GM12878 (cell line): Measurements from ENCODE around the gene CCDC70. TPM values are rescaled to one million over a fixed set of nuclear protein-coding genes. Genes with fewer than 3 reads are reported as not detected.

Source experiments
- CREM ChIP-seq: IDR thresholded peaks from 2 replicates; pipeline ENCODE4 v1.6.1; 2014; ENCODE audit warnings: antibody characterized with exemption, low read depth
- E2F8 ChIP-seq: fragments of 450-650 bp; IDR thresholded peaks from 2 replicates; pipeline ENCODE4 v1.6.1; 2018; ENCODE audit warnings: mild to moderate bottlenecking, low read depth, moderate library complexity; ENCODE audit not compliant: partially characterized antibody
- GATAD2B ChIP-seq: fragments of 450-650 bp; conservative IDR thresholded peaks from 2 replicates; pipeline ENCODE4 v1.6.1; 2017; ENCODE audit warnings: low read depth, mild to moderate bottlenecking, moderate library complexity
- POLR2A ChIP-seq: IDR thresholded peaks from 2 replicates; pipeline ENCODE4 v1.6.1; 2011; ENCODE audit warnings: low read depth, mild to moderate bottlenecking, low read length
- SMC3 ChIP-seq: IDR thresholded peaks from 2 replicates; pipeline ENCODE4 v1.6.1; 2011; ENCODE audit warnings: low read length, improper control_type of control experiment, borderline replicate concordance
- ZZZ3 ChIP-seq: IDR thresholded peaks from 2 replicates; pipeline ENCODE4 v1.6.1; 2011; ENCODE audit warnings: low read depth; ENCODE audit not compliant: control insufficient read depth, insufficient read length
- polyA plus RNA-seq, 11 experiments: library from polyadenylated mRNA; depleted of rRNA in 4 of 11; unstranded in 6 of 11; stranded (reverse) in 5 of 11; fragments of >200 nt; fragmentation: Nextera tagmentation in 4 of 11; fragmentation: Illumina TruSeq in 1 of 11; extraction: Ambion mirVana in 4 of 11; extraction: Trizol in 1 of 11; gene quantifications; 1 replicate in 1 of 11; 2 replicates in 10 of 11; pipeline versions ENCODE4 v1.2.1 to v1.2.3, GENCODE V29; 2011 to 2016; ENCODE audit warnings: inconsistent platforms in 2 of 11, missing spikeins in 2 of 11, low read depth in 1 of 11
- total RNA-seq, 4 experiments: library from RNA; depleted of rRNA in 3 of 4; stranded (reverse); fragments of >200 nt in 3 of 4; fragmentation: Illumina TruSeq in 1 of 4; extraction: Trizol in 1 of 4; gene quantifications; 2 replicates each; pipeline versions ENCODE4 v1.2.1 to v1.2.3, GENCODE V29; 2013 to 2021
- TF ChIP-seq, protein P1 (sequence below): fragments of 450-650 bp; IDR thresholded peaks from 2 replicates; pipeline ENCODE4 v1.6.1; 2016; ENCODE audit warnings: mild to moderate bottlenecking, moderate library complexity, borderline replicate concordance
- TF ChIP-seq, protein P2 (sequence below): fragments of 450-650 bp; IDR thresholded peaks from 2 replicates; pipeline ENCODE4 v1.6.1; 2018; ENCODE audit warnings: borderline replicate concordance, mild to moderate bottlenecking; ENCODE audit not compliant: partially characterized antibody
- TF ChIP-seq, protein P3 (sequence below): IDR thresholded peaks from 2 replicates; pipeline ENCODE4 v1.6.1; 2012; ENCODE audit warnings: mild to moderate bottlenecking, low read depth, low read length

CCDC70 gene
- total and polyA plus RNA-seq, 10 of the 15 experiments (the other 5 are each of a cell fraction or from before 2014, with no cell fraction given) = not detected

DNA sequence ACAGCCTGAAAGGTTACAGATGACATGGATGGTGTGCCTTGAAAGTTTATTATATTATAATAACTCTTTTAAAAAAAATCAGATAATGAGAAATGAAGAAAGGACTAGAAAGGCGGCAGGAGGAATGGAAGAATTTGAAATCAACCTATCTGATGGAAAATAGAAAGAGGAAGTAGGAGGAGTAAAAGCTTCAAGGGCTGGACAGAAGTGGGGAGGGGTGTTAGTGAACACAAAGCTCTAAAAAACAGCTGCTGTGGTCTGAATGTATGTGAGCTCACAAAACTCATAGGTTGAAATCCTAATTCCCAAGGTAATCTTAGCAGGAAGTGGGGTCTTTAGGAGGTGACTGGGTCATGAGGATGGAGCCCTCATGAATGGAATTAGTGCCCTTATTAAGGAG is 19.5 kb downstream of the CCDC70 start (continued):
- no peak for TF ChIP-seq E2F8
- TF ChIP-seq, protein P1, sequence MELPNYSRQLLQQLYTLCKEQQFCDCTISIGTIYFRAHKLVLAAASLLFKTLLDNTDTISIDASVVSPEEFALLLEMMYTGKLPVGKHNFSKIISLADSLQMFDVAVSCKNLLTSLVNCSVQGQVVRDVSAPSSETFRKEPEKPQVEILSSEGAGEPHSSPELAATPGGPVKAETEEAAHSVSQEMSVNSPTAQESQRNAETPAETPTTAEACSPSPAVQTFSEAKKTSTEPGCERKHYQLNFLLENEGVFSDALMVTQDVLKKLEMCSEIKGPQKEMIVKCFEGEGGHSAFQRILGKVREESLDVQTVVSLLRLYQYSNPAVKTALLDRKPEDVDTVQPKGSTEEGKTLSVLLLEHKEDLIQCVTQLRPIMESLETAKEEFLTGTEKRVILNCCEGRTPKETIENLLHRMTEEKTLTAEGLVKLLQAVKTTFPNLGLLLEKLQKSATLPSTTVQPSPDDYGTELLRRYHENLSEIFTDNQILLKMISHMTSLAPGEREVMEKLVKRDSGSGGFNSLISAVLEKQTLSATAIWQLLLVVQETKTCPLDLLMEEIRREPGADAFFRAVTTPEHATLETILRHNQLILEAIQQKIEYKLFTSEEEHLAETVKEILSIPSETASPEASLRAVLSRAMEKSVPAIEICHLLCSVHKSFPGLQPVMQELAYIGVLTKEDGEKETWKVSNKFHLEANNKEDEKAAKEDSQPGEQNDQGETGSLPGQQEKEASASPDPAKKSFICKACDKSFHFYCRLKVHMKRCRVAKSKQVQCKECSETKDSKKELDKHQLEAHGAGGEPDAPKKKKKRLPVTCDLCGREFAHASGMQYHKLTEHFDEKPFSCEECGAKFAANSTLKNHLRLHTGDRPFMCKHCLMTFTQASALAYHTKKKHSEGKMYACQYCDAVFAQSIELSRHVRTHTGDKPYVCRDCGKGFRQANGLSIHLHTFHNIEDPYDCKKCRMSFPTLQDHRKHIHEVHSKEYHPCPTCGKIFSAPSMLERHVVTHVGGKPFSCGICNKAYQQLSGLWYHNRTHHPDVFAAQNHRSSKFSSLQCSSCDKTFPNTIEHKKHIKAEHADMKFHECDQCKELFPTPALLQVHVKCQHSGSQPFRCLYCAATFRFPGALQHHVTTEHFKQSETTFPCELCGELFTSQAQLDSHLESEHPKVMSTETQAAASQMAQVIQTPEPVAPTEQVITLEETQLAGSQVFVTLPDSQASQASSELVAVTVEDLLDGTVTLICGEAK = no peak
- no peak for TF ChIP-seq CREM
- TF ChIP-seq POLR2A = no peak
- TF ChIP-seq ZZZ3 = no peak
- TF ChIP-seq, protein P2, sequence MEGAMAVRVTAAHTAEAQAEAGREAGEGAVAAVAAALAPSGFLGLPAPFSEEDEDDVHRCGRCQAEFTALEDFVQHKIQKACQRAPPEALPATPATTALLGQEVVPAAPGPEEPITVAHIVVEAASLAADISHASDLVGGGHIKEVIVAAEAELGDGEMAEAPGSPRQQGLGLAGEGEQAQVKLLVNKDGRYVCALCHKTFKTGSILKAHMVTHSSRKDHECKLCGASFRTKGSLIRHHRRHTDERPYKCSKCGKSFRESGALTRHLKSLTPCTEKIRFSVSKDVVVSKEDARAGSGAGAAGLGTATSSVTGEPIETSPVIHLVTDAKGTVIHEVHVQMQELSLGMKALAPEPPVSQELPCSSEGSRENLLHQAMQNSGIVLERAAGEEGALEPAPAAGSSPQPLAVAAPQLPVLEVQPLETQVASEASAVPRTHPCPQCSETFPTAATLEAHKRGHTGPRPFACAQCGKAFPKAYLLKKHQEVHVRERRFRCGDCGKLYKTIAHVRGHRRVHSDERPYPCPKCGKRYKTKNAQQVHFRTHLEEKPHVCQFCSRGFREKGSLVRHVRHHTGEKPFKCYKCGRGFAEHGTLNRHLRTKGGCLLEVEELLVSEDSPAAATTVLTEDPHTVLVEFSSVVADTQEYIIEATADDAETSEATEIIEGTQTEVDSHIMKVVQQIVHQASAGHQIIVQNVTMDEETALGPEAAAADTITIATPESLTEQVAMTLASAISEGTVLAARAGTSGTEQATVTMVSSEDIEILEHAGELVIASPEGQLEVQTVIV = no peak
- no peak for TF ChIP-seq GATAD2B
- no peak for TF ChIP-seq SMC3
- TF ChIP-seq, protein P3, sequence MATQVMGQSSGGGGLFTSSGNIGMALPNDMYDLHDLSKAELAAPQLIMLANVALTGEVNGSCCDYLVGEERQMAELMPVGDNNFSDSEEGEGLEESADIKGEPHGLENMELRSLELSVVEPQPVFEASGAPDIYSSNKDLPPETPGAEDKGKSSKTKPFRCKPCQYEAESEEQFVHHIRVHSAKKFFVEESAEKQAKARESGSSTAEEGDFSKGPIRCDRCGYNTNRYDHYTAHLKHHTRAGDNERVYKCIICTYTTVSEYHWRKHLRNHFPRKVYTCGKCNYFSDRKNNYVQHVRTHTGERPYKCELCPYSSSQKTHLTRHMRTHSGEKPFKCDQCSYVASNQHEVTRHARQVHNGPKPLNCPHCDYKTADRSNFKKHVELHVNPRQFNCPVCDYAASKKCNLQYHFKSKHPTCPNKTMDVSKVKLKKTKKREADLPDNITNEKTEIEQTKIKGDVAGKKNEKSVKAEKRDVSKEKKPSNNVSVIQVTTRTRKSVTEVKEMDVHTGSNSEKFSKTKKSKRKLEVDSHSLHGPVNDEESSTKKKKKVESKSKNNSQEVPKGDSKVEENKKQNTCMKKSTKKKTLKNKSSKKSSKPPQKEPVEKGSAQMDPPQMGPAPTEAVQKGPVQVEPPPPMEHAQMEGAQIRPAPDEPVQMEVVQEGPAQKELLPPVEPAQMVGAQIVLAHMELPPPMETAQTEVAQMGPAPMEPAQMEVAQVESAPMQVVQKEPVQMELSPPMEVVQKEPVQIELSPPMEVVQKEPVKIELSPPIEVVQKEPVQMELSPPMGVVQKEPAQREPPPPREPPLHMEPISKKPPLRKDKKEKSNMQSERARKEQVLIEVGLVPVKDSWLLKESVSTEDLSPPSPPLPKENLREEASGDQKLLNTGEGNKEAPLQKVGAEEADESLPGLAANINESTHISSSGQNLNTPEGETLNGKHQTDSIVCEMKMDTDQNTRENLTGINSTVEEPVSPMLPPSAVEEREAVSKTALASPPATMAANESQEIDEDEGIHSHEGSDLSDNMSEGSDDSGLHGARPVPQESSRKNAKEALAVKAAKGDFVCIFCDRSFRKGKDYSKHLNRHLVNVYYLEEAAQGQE = no peak
